HPDE6-E6E7 (cell line): Measurements from ENCODE around the gene SERINC3.
A peak's percentile ranks its signal among the peaks of the same experiment; 100 is the strongest.

Experiments used
- DNase-seq: peaks from one replicate; pipeline ENCODE4 v3.0.0; 2011; ENCODE audit warnings: missing footprints; ENCODE audit errors: extremely low spot score

The SERINC3 gene

GRCh38 chr20:44532981-44533331 is 11.1 kb upstream of the SERINC3 start:
- no peak for DNase-seq

- DNase-seq = no peak
Measured at GRCh38 chr20:44532259-44532980, 10.6 kb upstream of the SERINC3 start.

- DNase-seq = no peak
Measured at GRCh38 chr20:44528309-44528708, 6.4 kb upstream of the SERINC3 start.

GRCh38 chr20:44527716-44528199 is 5.9 kb upstream of the SERINC3 start:
- DNase-seq = no peak

GRCh38 chr20:44526129-44526528 is 4.3 kb upstream of the SERINC3 start:
- DNase-seq = no peak

GRCh38 chr20:44523746-44524145 is 1.9 kb upstream of the SERINC3 start:
- DNase-seq = no peak

GRCh38 chr20:44522841-44523240 is 971 bp upstream of the SERINC3 start:
- DNase-seq = no peak

- DNase-seq = no peak
Measured at GRCh38 chr20:44520881-44521280, 989 bp downstream of the SERINC3 start.

- no peak for DNase-seq
Measured at GRCh38 chr20:44518248-44518647, 3.6 kb downstream of the SERINC3 start.

GRCh38 chr20:44517454-44517853 is 4.4 kb downstream of the SERINC3 start:
- DNase-seq = no peak

GRCh38 chr20:44516491-44516890 is 5.4 kb downstream of the SERINC3 start:
- DNase-seq = no peak

- no peak for DNase-seq
Measured at GRCh38 chr20:44513871-44514270, 8.0 kb downstream of the SERINC3 start.

GRCh38 chr20:44509762-44510161 is 12.1 kb downstream of the SERINC3 start:
- no peak for DNase-seq

GRCh38 chr20:44504402-44505307 is 17.2 kb downstream of the SERINC3 start:
- DNase-seq = no peak

- no peak for DNase-seq
Measured at GRCh38 chr20:44502968-44503367, 18.9 kb downstream of the SERINC3 start.

GRCh38 chr20:44501448-44501847 is 20.4 kb downstream of the SERINC3 start:
- no peak for DNase-seq

- DNase-seq = no peak
Measured at GRCh38 chr20:44500221-44500620, 21.6 kb downstream of the SERINC3 start.

- DNase-seq = no peak
Measured at GRCh38 chr20:44497761-44498160, 24.1 kb downstream of the SERINC3 start.

GRCh38 chr20:44496976-44497375 is 24.9 kb downstream of the SERINC3 start:
- peak; percentile 95 for DNase-seq

GRCh38 chr20:44495802-44496481 is 25.9 kb downstream of the SERINC3 start:
- DNase-seq = peak; percentile 97

- DNase-seq = peak; percentile 61
Measured at GRCh38 chr20:44495257-44495656, 26.6 kb downstream of the SERINC3 start.

- no peak for DNase-seq
Measured at GRCh38 chr20:44494681-44495080, 27.2 kb downstream of the SERINC3 start.
